Colonic mucosa (tissue), 4 donors: ENCODE results near the gene FMO4. TPM values are rescaled to one million over a fixed set of nuclear protein-coding genes. Genes with fewer than 3 reads are reported as not detected.

Experiments
- DNase-seq: peaks from one replicate; pipeline ENCODE4 v3.0.0-alpha.2; 2020
- H3K27ac ChIP-seq: fragments of 200-600 bp; one replicate; pipeline ENCODE4 v1.8.0; 2021
- H3K27me3 ChIP-seq: fragments of 200-600 bp; one replicate; pipeline ENCODE4 v1.8.0; 2021
- H3K36me3 ChIP-seq: fragments of 200-600 bp; one replicate; pipeline ENCODE4 v1.8.0; 2021
- H3K4me1 ChIP-seq: fragments of 200-600 bp; one replicate; pipeline ENCODE4 v1.8.0; 2021; ENCODE audit warnings: mild to moderate bottlenecking
- H3K4me3 ChIP-seq: fragments of 200-600 bp; one replicate; pipeline ENCODE4 v1.8.0; 2021
- H3K9ac ChIP-seq, 2 donors: one replicate each; pipeline ENCODE4 v1.7.0; 2013; ENCODE audit warnings: control low read depth in 2 of 2, low read depth in 2 of 2, low read length in 2 of 2
- H3K9me3 ChIP-seq: fragments of 200-600 bp; one replicate; pipeline ENCODE4 v1.8.0; 2021
- intact Hi-C: fragments of 100-400 bp; cut with DNase I; formaldehyde crosslinking; loops from one replicate; pipeline ENCODE4 v1.14.1; 2022
- total RNA-seq, 2 donors: library from RNA; stranded (reverse); fragmentation: NEBNext Ultra II Directional in 1 of 2; extraction: Animal tissue kit (Norgen Biotek cat#: 25700) in 1 of 2; gene quantifications; one replicate each; pipeline ENCODE4 v1.2.1, GENCODE V29; 2021
- TF ChIP-seq, protein P1 (sequence below): fragments of 200-600 bp; IDR thresholded peaks from one replicate; pipeline ENCODE4 v1.8.0; 2022; ENCODE audit warnings: antibody characterized with exemption, mild to moderate bottlenecking
- donor health status: healthy.
- donor health status: DM: no; HTN: no; CAD: no.
- donor health status: DM: no; HTN: no; CAD: no.

Gene FMO4
- total RNA-seq, 2 donors from 2014 or later: 2.2 to 5.7 TPM

DNA sequence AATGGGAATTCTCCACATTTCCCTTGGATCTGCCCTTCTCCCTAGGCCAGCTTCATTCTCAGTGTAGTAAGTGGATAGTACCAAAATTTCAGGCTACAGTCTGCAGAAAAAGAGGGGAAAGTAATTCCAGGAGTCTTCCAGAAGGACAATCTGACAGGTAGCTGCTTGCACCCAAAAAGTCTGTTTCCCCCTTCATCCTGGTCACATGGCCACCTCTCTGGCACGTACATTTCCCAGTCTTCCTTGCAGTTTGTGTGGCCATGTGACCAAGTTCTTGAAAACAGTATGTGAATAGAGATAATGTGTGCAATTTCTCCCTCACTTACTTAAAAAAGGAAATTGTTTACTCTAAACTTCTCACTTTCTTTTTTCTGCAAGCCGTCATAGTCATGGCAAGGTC is 14.6 kb upstream of the FMO4 start:
- TF ChIP-seq, protein P1, sequence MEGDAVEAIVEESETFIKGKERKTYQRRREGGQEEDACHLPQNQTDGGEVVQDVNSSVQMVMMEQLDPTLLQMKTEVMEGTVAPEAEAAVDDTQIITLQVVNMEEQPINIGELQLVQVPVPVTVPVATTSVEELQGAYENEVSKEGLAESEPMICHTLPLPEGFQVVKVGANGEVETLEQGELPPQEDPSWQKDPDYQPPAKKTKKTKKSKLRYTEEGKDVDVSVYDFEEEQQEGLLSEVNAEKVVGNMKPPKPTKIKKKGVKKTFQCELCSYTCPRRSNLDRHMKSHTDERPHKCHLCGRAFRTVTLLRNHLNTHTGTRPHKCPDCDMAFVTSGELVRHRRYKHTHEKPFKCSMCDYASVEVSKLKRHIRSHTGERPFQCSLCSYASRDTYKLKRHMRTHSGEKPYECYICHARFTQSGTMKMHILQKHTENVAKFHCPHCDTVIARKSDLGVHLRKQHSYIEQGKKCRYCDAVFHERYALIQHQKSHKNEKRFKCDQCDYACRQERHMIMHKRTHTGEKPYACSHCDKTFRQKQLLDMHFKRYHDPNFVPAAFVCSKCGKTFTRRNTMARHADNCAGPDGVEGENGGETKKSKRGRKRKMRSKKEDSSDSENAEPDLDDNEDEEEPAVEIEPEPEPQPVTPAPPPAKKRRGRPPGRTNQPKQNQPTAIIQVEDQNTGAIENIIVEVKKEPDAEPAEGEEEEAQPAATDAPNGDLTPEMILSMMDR: no peak
- Histone ChIP-seq H3K4me3 (no peak overlapping the region), H3K27ac (no peak overlapping the region), H3K9ac (no peak overlapping the region), H3K9me3 (no peaks in the 10 kb centered on the region), H3K27me3 (no peaks in the 10 kb centered on the region), H3K4me1 (no peaks in the 10 kb centered on the region), H3K36me3 (no peaks in the 10 kb centered on the region)
- no peak for DNase-seq
- intact Hi-C loops: no loop called here

GRCh38 chr1:171300401-171300800 is 13.6 kb upstream of the FMO4 start:
- Histone ChIP-seq H3K27ac (no peak overlapping the region), H3K9me3 (no peaks in the 10 kb centered on the region), H3K36me3 (no peaks in the 10 kb centered on the region), H3K4me1 (no peaks in the 10 kb centered on the region), H3K9ac (no peak overlapping the region), H3K27me3 (no peaks in the 10 kb centered on the region), H3K4me3 (no peak overlapping the region)
- DNase-seq: no peak
- TF ChIP-seq, protein P1: no peak
- intact Hi-C loops: no loop called here

- H3K4me3 ChIP-seq: no peak overlapping the region
- no peak for DNase-seq
- no peaks in the 10 kb centered on the region for H3K9me3 ChIP-seq
- H3K4me1 ChIP-seq: no peaks in the 10 kb centered on the region
- H3K27me3 ChIP-seq: no peaks in the 10 kb centered on the region
- no peaks in the 10 kb centered on the region for H3K36me3 ChIP-seq
- intact Hi-C loops: loop anchor here (5.0 to 10.0 kb wide), 3 partner anchors 63 to 346 kb away; partner anchors contain the start of gene FMO1
- TF ChIP-seq, protein P1: no peak
- H3K27ac ChIP-seq: no peak overlapping the region
- H3K9ac ChIP-seq: no peak overlapping the region
These were observed 3.3 kb upstream of the FMO4 start for GRCh38 chr1:171310661-171311087.

GRCh38 chr1:171311771-171312558 is 2.0 kb upstream of the FMO4 start:
- H3K4me1 ChIP-seq: no peaks in the 10 kb centered on the region

GRCh38 chr1:171313319-171313834 is 606 bp upstream of the FMO4 start:
- no peak for DNase-seq
- no peaks in the 10 kb centered on the region for H3K27me3 ChIP-seq
- H3K36me3 ChIP-seq: no peaks in the 10 kb centered on the region
- no peaks in the 10 kb centered on the region for H3K9me3 ChIP-seq
- H3K4me1 ChIP-seq: no peaks in the 10 kb centered on the region
- H3K27ac ChIP-seq: no peak overlapping the region
- TF ChIP-seq, protein P1: no peak
- intact Hi-C loops: loop anchor here (5.0 to 10.0 kb wide), 3 partner anchors 66 to 349 kb away; partner anchors contain the start of gene FMO1
- H3K4me3 ChIP-seq: no peak overlapping the region
- no peak overlapping the region for H3K9ac ChIP-seq

More at GRCh38 chr1:171311771-171312558, 2.0 kb upstream of the FMO4 start:
- no peaks in the 10 kb centered on the region for H3K36me3 ChIP-seq
- H3K27ac ChIP-seq: no peak overlapping the region
- H3K9ac ChIP-seq: no peak overlapping the region
- TF ChIP-seq, protein P1: no peak
- no peaks in the 10 kb centered on the region for H3K9me3 ChIP-seq
- H3K4me3 ChIP-seq: no peak overlapping the region
- intact Hi-C loops: loop anchor here (5.0 to 10.0 kb wide), 3 partner anchors 65 to 347 kb away; partner anchors contain the start of gene FMO1
- DNase-seq: no peak
- H3K27me3 ChIP-seq: no peaks in the 10 kb centered on the region
